Hepatocyte (in vitro differentiated cells): Measurements from ENCODE around the gene IQGAP2. TPM values are rescaled to one million over a fixed set of nuclear protein-coding genes. Genes with fewer than 3 reads are reported as not detected.

Experiments used
- DNase-seq: peaks from one replicate; pipeline ENCODE4 v3.0.0-alpha.2; 2016; ENCODE audit warnings: low spot score
- H2AFZ ChIP-seq: fragments of 200-600 bp; sonication (generic); 2 replicates; pipeline ENCODE4 v1.6.0; 2016; ENCODE audit warnings: antibody characterized with exemption, mild to moderate bottlenecking
- H3K27ac ChIP-seq: fragments of 200-600 bp; sonication (generic); 2 replicates; pipeline ENCODE4 v1.5.1; 2016; ENCODE audit warnings: mild to moderate bottlenecking
- H3K27me3 ChIP-seq: fragments of 200-600 bp; sonication (generic); 2 replicates; pipeline ENCODE4 v1.6.1; 2016
- H3K36me3 ChIP-seq: fragments of 200-600 bp; sonication (generic); replicated peaks from 2 replicates; pipeline ENCODE4 v1.5.1; 2016; ENCODE audit warnings: low read depth; ENCODE audit not compliant: insufficient read depth
- H3K4me1 ChIP-seq: fragments of 200-600 bp; sonication (generic); 2 replicates; pipeline ENCODE4 v1.5.1; 2016; ENCODE audit warnings: mild to moderate bottlenecking, moderate library complexity; ENCODE audit not compliant: insufficient read depth
- H3K4me2 ChIP-seq: fragments of 200-600 bp; sonication (generic); 2 replicates; pipeline ENCODE4 v1.6.0; 2016
- H3K4me3 ChIP-seq: fragments of 200-600 bp; sonication (generic); 2 replicates; pipeline ENCODE4 v1.5.1; 2016; ENCODE audit warnings: mild to moderate bottlenecking
- H3K79me2 ChIP-seq: fragments of 200-600 bp; sonication (generic); 2 replicates; pipeline ENCODE4 v1.6.0; 2017; ENCODE audit warnings: mild to moderate bottlenecking
- H3K9me2 ChIP-seq: fragments of 200-600 bp; sonication (generic); replicated peaks from 2 replicates; pipeline ENCODE4 v1.6.0; 2017; ENCODE audit warnings: mild to moderate bottlenecking; ENCODE audit not compliant: insufficient read depth
- H3K9me3 ChIP-seq: fragments of 200-600 bp; sonication (generic); 2 replicates; pipeline ENCODE4 v1.5.1; 2016; ENCODE audit warnings: low read depth, mild to moderate bottlenecking
- H4K20me1 ChIP-seq: fragments of 200-600 bp; sonication (generic); 2 replicates; pipeline ENCODE4 v1.6.0; 2016; ENCODE audit warnings: mild to moderate bottlenecking; ENCODE audit not compliant: insufficient read depth, poor library complexity, severe bottlenecking
- CTCF ChIP-seq: fragments of 200-600 bp; sonication (generic); IDR thresholded peaks from 2 replicates; pipeline ENCODE4 v1.5.1; 2016; ENCODE audit warnings: antibody characterized with exemption, mild to moderate bottlenecking; ENCODE audit not compliant: poor library complexity
- EZH2 ChIP-seq: fragments of 200-600 bp; sonication (generic); IDR thresholded peaks from 2 replicates; pipeline ENCODE4 v1.6.1; 2016; ENCODE audit warnings: antibody characterized with exemption, mild to moderate bottlenecking, borderline replicate concordance
- EZH2phosphoT487 ChIP-seq: fragments of 200-600 bp; sonication (generic); IDR thresholded peaks from one replicate; pipeline ENCODE4 v1.6.1; 2018; ENCODE audit warnings: antibody characterized with exemption, mild to moderate bottlenecking, low read depth, moderate library complexity; ENCODE audit not compliant: unreplicated experiment, severe bottlenecking
- WGBS: methylation state at CpG from one replicate; pipeline ENCODE4 v1.1.6; 2016; ENCODE audit warnings: low lambda C conversion rate; ENCODE audit errors: missing lambda C conversion rate; 5-methylcytosine and 5-hydroxymethylcytosine counted together
- polyA plus RNA-seq: library from polyadenylated mRNA; unstranded; fragments of >200 nt; fragmentation: Nextera tagmentation; extraction: Ambion mirVana; gene quantifications from 2 replicates; pipeline ENCODE4 v1.2.1, GENCODE V29; 2016
- total RNA-seq: library from RNA; depleted of rRNA; stranded (reverse); fragments of >200 nt; gene quantifications from 2 replicates; pipeline ENCODE4 v1.2.3, GENCODE V29; 2014

Gene IQGAP2
- total and polyA plus RNA-seq, 2 experiments from 2014 or later, result 37.2 to 78.9 TPM

GRCh38 chr5:76744632-76745031 is 341.5 kb downstream of the IQGAP2 start:
- Histone ChIP-seq H3K27ac (no peak overlapping the region), H4K20me1 (no peaks in the 10 kb centered on the region), H3K9me2 (no peaks in the 10 kb centered on the region), H3K4me3 (no peak overlapping the region), H3K4me2 (no peak overlapping the region), H3K79me2 (no peaks in the 10 kb centered on the region), H2AFZ (no peak overlapping the region), H3K9me3 (no peaks in the 10 kb centered on the region), H3K36me3 (no peaks in the 10 kb centered on the region), H3K27me3 (no peaks in the 10 kb centered on the region), H3K4me1 (no peaks in the 10 kb centered on the region)
- no peak for TF ChIP-seq CTCF
- TF ChIP-seq EZH2, result no peak
- no peak for TF ChIP-seq EZH2phosphoT487
- DNase-seq, result no peak
- WGBS, result 75% methylated on average over 2 of the region's 2 CpGs

GRCh38 chr5:76745670-76746069 is 342.6 kb downstream of the IQGAP2 start:
- Histone ChIP-seq H2AFZ (no peak overlapping the region), H3K79me2 (no peaks in the 10 kb centered on the region), H3K4me3 (no peak overlapping the region), H3K9me3 (no peaks in the 10 kb centered on the region), H3K9me2 (no peaks in the 10 kb centered on the region), H4K20me1 (no peaks in the 10 kb centered on the region), H3K4me2 (no peak overlapping the region), H3K27me3 (no peaks in the 10 kb centered on the region), H3K27ac (no peak overlapping the region), H3K36me3 (no peaks in the 10 kb centered on the region), H3K4me1 (no peaks in the 10 kb centered on the region)
- WGBS, result 66% methylated on average over 3 of the region's 3 CpGs
- TF ChIP-seq EZH2phosphoT487, result no peak
- DNase-seq, result no peak

GRCh38 chr5:76746677-76747076 is 343.6 kb downstream of the IQGAP2 start:
- Histone ChIP-seq H3K4me2 (no peak overlapping the region), H3K9me2 (no peaks in the 10 kb centered on the region), H3K9me3 (no peaks in the 10 kb centered on the region), H3K4me1 (no peaks in the 10 kb centered on the region), H2AFZ (no peak overlapping the region), H3K4me3 (no peak overlapping the region), H3K27ac (no peak overlapping the region), H3K27me3 (no peaks in the 10 kb centered on the region), H4K20me1 (no peaks in the 10 kb centered on the region), H3K79me2 (no peaks in the 10 kb centered on the region), H3K36me3 (no peaks in the 10 kb centered on the region)
- WGBS, result 90% methylated on average over 2 of the region's 2 CpGs
- TF ChIP-seq EZH2 (no peak), CTCF (no peak), EZH2phosphoT487 (no peak)
- no peak for DNase-seq

- TF ChIP-seq CTCF, result no peak
- TF ChIP-seq EZH2, result no peak
- TF ChIP-seq EZH2phosphoT487, result no peak
- Histone ChIP-seq H3K79me2 (no peaks in the 10 kb centered on the region), H3K27me3 (no peaks in the 10 kb centered on the region), H3K4me3 (no peak overlapping the region), H3K4me1 (no peaks in the 10 kb centered on the region), H4K20me1 (no peaks in the 10 kb centered on the region), H3K9me3 (no peaks in the 10 kb centered on the region), H3K36me3 (no peaks in the 10 kb centered on the region), H3K4me2 (no peak overlapping the region), H3K9me2 (no peaks in the 10 kb centered on the region), H2AFZ (no peak overlapping the region), H3K27ac (no peak overlapping the region)
- WGBS, result 97% methylated on average over 13 of the region's 13 CpGs
- DNase-seq, result no peak
Measured at GRCh38 chr5:76747706-76748105, 344.6 kb downstream of the IQGAP2 start.
